ENCODE results near the gene CEP95.

GRCh38 chr17:64502021-64502420, 4.8 kb upstream of the CEP95 start:
- no peak for TF ChIP-seq CTCF (conservative IDR thresholded peaks at IDR 0.05)
- no peak for TF ChIP-seq EZH2 (IDR thresholded peaks at IDR 0.05; ENCODE audit: low read depth)

Data from PC-9 (cell line).